Fibroblast of upper back skin (primary cell): ENCODE measurements around the gene LRRC59.
A peak's percentile ranks its signal among the peaks of the same experiment; 100 is the strongest.

Source experiments
- DNase-seq: peaks from one replicate; pipeline ENCODE4 v3.0.0-alpha.2; 2013

The LRRC59 gene

DNA sequence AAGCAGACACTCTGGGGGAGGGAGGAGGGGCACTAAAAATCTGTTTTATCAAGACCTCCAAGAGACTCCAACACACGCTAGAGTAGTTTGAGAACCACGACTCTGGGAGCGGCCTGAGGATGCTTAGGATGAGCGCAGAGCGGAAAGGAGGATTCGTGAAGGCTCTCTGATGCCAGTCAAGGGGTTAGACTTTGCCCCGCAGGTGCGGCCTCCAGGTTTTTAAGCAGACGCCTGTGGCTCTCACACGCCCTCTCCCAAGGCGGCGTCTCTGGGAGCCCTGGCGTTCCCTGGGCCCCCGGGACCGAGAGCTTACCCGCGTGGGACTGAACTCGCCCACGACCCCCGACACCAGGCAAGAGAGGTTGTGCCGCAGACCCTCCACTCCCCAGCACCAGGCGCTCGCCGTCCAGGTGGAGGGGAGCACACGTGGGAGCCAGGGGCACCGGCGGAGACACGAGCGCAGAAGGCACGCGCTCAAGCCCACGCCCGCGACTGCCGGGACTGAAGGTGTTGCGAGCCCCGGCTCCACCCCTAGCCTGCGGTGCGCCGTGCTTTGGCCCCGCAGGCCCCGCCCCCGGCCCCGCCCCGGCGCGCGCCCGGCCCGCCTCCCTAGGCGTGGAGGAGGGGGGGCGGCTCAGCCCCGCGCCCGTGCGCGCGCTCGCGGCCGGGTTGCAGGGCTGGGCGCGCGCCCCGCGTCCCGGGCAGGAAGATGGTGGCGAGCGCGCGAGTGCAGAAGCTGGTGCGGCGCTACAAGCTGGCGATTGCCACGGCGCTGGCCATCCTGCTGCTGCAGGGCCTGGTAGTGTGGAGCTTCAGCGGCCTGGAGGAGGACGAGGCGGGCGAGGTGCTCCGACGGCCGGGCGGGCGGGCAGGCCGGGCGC, 51.7 kb downstream of the LRRC59 start, which contains the start of gene XYLT2:
Gene XYLT2 (plus strand): TSS at position 695 of the 881 bp plus-strand sequence. CDS start 15 bp downstream, at position 710.
- peak; percentile 79 for DNase-seq

- DNase-seq, result no peak
These were observed 52.5 kb downstream of the LRRC59 start for GRCh38 chr17:50344731-50345365.

GRCh38 chr17:50339381-50339780, 57.9 kb downstream of the LRRC59 start:
- DNase-seq, result no peak

- DNase-seq, result no peak
These were observed 58.7 kb downstream of the LRRC59 start for GRCh38 chr17:50338645-50339044.

DNA sequence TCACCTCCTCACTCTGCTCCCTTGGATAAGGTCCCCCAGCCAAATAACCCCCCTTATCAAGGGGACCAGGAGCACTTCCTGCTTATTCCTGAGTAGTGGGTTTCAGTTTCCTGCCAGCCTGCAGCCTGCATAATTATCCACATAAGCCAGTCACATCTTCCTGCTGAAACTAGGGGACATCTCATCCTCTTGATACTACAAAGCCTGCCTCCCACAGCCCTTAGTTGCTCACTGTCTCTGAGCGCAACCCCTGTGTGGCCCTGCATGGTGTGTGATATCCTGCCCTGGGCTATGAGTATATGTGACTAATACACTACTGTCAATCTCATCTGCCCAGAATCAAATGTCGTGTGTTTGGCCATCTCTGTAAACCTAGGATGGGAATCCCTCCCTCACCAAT, 59.4 kb downstream of the LRRC59 start:
- DNase-seq, result no peak

DNA sequence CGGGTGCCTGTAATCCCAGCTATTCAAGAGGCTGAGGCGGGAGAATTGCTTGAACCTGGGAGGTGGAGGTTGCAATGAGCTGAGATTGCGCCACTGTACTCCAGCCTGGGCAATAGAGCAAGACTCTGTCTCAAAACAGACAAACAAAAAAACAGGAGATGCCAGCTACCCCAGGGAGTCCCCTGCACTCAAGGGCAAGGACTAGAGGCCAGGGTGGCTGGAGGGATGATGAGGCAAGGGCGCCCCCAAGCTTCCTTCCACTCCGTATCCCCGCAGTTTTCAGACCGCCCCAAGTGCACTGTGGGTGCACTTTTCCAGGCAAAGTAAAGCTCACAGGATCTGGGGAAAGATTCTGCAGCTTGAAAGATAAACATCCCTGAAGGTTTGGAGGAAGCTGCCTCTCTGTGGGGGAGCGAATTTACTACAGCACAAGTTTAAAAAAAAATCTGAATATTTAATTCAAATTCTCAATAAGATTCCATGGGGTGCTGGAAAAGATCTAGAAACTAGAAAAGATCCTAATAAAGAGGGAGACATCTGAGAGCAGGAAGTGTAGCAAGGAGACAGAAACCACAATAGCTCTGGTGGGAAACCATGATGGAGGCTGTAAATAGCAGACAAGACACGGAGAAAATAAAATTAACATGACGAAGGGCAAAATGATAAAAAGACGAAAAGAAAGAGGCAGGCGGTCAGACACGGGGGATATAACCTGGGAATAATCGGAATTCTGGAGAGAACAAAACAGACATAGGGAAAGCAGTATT, 63.8 kb downstream of the LRRC59 start:
- peak; percentile 21 for DNase-seq

DNA sequence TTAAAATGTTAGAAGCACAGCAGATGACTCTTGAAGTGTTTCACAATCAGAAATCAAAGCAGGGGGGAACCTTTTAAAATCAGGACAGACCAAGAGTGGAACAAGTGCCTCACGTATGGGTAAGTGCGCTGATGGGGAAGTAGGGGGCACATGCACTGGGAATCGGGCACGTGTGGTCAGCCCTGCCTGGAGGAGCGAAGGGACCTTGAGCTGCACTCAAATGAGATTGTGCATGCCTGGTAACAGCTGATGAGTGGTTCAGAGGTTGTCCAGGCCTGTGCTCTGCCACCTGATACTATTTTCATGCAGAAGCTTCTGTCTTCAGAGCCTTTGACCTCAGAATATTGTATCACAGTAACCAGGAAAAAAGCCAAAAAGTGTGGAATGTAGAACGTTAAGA, 65.1 kb downstream of the LRRC59 start:
- DNase-seq, result no peak
